Coronary artery (tissue), 2 donors: Measurements from ENCODE around the gene SMAP2.

Experiments used
- DNase-seq: peaks from one replicate; pipeline ENCODE4 v3.0.0-alpha.2; 2017; ENCODE audit warnings: low spot score
- H3K27ac ChIP-seq, 2 donors: fragments of 200-600 bp; sonication (generic); one replicate each; pipeline ENCODE4 v1.5.1; 2016 to 2019
- H3K4me3 ChIP-seq: fragments of 200-600 bp; sonication (generic); 2 replicates; pipeline ENCODE4 v1.5.1; 2016; ENCODE audit warnings: mild to moderate bottlenecking, moderate library complexity
- CTCF ChIP-seq: fragments of 200-600 bp; sonication (generic); IDR thresholded peaks from one replicate; pipeline ENCODE4 v1.5.1; 2019; ENCODE audit warnings: antibody characterized with exemption

The SMAP2 gene

GRCh38 chr1:40371707-40372258, 1.7 kb upstream of the SMAP2 start:
- Histone ChIP-seq H3K4me3 (no peak overlapping the region), H3K27ac (no peak overlapping the region)
- no peak for DNase-seq
- no peak for TF ChIP-seq CTCF

- Histone ChIP-seq H3K27ac (no peak overlapping the region), H3K4me3 (peak overlapping the region; percentile 96)
- no peak for DNase-seq
- no peak for TF ChIP-seq CTCF
Observed at GRCh38 chr1:40372658-40373322, 737 bp upstream of the SMAP2 start.

DNA sequence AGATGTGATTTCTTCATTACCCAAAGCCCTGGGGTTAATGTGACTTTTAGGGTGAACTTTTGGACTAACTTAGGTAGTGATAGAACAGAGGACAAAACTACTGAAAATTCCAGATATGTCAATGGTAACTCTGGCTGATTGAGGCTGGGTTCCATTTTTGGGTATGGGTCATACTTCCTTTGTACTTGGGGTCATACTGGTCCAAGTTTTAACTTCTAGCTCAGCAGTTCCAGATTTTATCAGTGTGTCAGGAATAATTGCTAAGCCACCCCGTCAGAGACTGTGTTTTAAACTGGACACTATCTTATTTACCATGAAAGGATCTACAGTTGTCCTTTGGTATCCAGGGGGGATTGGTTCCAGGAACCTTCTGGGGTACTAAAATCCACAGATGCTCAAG, 4.0 kb downstream of the SMAP2 start:
- Histone ChIP-seq H3K27ac (peak overlapping the region in 1 of 2 donors; percentile 23), H3K4me3 (no peak overlapping the region)
- no peak for DNase-seq
- TF ChIP-seq CTCF, result no peak

GRCh38 chr1:40379785-40380452, 6.4 kb downstream of the SMAP2 start:
- Histone ChIP-seq H3K27ac (peak overlapping the region in 1 of 2 donors; percentile 39), H3K4me3 (no peak overlapping the region)
- no peak for TF ChIP-seq CTCF
- DNase-seq, result no peak

DNA sequence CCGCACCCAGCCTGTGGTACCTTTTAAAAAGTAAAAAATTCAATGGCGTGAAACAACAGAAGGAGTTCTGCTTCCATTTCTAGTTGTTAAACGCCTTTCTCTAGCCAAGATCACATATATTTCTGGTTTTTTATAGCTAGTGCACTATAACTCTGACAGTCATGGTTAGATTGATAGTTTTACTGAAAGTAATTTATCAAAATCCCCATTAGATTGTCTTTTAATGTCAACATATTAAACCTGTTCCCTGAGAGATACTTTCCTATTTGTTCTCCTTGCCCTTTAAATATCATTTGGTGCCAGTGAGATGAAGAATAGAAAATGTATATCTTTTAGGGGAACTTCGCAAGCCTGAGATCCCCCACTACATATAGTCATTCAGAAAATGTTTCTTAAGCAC, 7.3 kb downstream of the SMAP2 start:
- no peak for TF ChIP-seq CTCF
- H3K4me3 ChIP-seq, result no peak overlapping the region
- no peak for DNase-seq
- H3K27ac ChIP-seq, result peak overlapping the region in 1 of 2 donors; percentile 53

- DNase-seq, result no peak
- H3K27ac ChIP-seq, result peak overlapping the region in 1 of 2 donors; percentile 66
- TF ChIP-seq CTCF, result no peak
- H3K4me3 ChIP-seq, result no peak overlapping the region
Observed at GRCh38 chr1:40381268-40382107, 8.0 kb downstream of the SMAP2 start.
